Testis (tissue), 3 donors: ENCODE results near the gene WDR48. TPM values are rescaled to one million over a fixed set of nuclear protein-coding genes. Genes with fewer than 3 reads are reported as not detected.

Source experiments
- DNase-seq: peaks from one replicate; pipeline ENCODE4 v3.0.0-alpha.2; 2019
- H3K27ac ChIP-seq, 2 donors: fragments of 200-600 bp; sonication (generic); one replicate each; pipeline ENCODE4 v1.5.1; 2019
- H3K27me3 ChIP-seq: fragments of 200-600 bp; sonication (generic); one replicate; pipeline ENCODE4 v1.5.1; 2019
- H3K36me3 ChIP-seq: fragments of 200-600 bp; sonication (generic); one replicate; pipeline ENCODE4 v1.5.1; 2017; ENCODE audit warnings: low read depth; ENCODE audit errors: missing control alignments
- H3K4me1 ChIP-seq: fragments of 200-600 bp; sonication (generic); one replicate; pipeline ENCODE4 v1.5.1; 2019
- H3K4me3 ChIP-seq, 2 donors: fragments of 200-600 bp; sonication (generic); one replicate each; pipeline ENCODE4 v1.5.1; 2017 to 2019
- H3K9me3 ChIP-seq: fragments of 200-600 bp; sonication (generic); one replicate; pipeline ENCODE4 v1.5.1; 2017
- CTCF ChIP-seq, 3 experiments: fragments of 450-650 bp in 2 of 3; fragments of 200-600 bp in 1 of 3; sonication (generic) in 1 of 3; IDR thresholded peaks; one replicate each; pipeline ENCODE4 v1.5.1; 2016 to 2019; ENCODE audit warnings: antibody characterized with exemption in 3 of 3, mild to moderate bottlenecking in 2 of 3, moderate library complexity in 1 of 3
- POLR2A ChIP-seq: fragments of 450-650 bp; IDR thresholded peaks from one replicate; pipeline ENCODE4 v1.6.1; 2017; ENCODE audit warnings: antibody characterized with exemption, mild to moderate bottlenecking, moderate library complexity
- WGBS, 2 donors: methylation state at CpG; one replicate each; pipeline ENCODE4 v1.1.5; 2018; 5-methylcytosine and 5-hydroxymethylcytosine counted together
- intact Hi-C: fragments of 100-400 bp; cut with DNase I; formaldehyde crosslinking; loops from one replicate; pipeline ENCODE4 v1.15.1; 2023; ENCODE audit warnings: low total_unique reads
- polyA plus RNA-seq: library from polyadenylated mRNA; stranded (reverse); fragments of 350-450 nt; fragmentation: Illumina TruSeq; extraction: RNeasy Lipid Tissue Mini Kit (QIAGEN cat#74804); gene quantifications from one replicate; pipeline ENCODE4 v1.2.3, GENCODE V29; 2014; ENCODE audit warnings: low read depth, low replicate concordance; ENCODE audit not compliant: insufficient read depth
- total RNA-seq, 2 donors: library from RNA; depleted of rRNA; stranded (reverse); fragments of >200 nt; gene quantifications; one replicate each; pipeline ENCODE4 v1.2.3, GENCODE V29; 2016

Gene WDR48
- total and polyA plus RNA-seq, 3 donors from 2014 or later: 67.8 to 130 (median 74.1) TPM

GRCh38 chr3:39013921-39014509, 37.8 kb upstream of the WDR48 start:
- Histone ChIP-seq H3K4me1 (no peaks in the 10 kb centered on the region), H3K27me3 (no peaks in the 10 kb centered on the region), H3K9me3 (no peaks in the 10 kb centered on the region), H3K36me3 (no peaks in the 10 kb centered on the region), H3K4me3 (no peak overlapping the region), H3K27ac (no peak overlapping the region)
- TF ChIP-seq POLR2A (no peak), CTCF (IDR thresholded peaks at IDR 0.05) (no peak)
- DNase-seq: no peak
- WGBS, 2 donors: 82 to 84% methylated on average over 4 of the region's 4 CpGs
- intact Hi-C loops: no loop called here

GRCh38 chr3:39015418-39015817, 36.4 kb upstream of the WDR48 start:
- Histone ChIP-seq H3K36me3 (no peaks in the 10 kb centered on the region), H3K4me3 (no peak overlapping the region), H3K27me3 (no peaks in the 10 kb centered on the region), H3K27ac (no peak overlapping the region), H3K9me3 (no peaks in the 10 kb centered on the region), H3K4me1 (no peaks in the 10 kb centered on the region)
- DNase-seq: no peak
- TF ChIP-seq CTCF (IDR thresholded peaks at IDR 0.05) (no peak), POLR2A (no peak)
- WGBS, 2 donors: 94% methylated on average over 3 of the region's 3 CpGs
- intact Hi-C loops: no loop called here

GRCh38 chr3:39019299-39019698, 32.5 kb upstream of the WDR48 start:
- no peaks in the 10 kb centered on the region for H3K27me3 ChIP-seq
- H3K27ac ChIP-seq: no peak overlapping the region
- H3K4me1 ChIP-seq: no peaks in the 10 kb centered on the region
- 85 to 94% methylated on average over 2 of the region's 2 CpGs for WGBS, 2 donors
- TF ChIP-seq POLR2A (no peak), CTCF (IDR thresholded peaks at IDR 0.05) (no peak)
- no peaks in the 10 kb centered on the region for H3K36me3 ChIP-seq
- H3K9me3 ChIP-seq: no peaks in the 10 kb centered on the region
- DNase-seq: no peak
- intact Hi-C loops: no loop called here
- H3K4me3 ChIP-seq: no peak overlapping the region

- Histone ChIP-seq H3K27ac (no peak overlapping the region), H3K9me3 (no peaks in the 10 kb centered on the region), H3K36me3 (no peaks in the 10 kb centered on the region), H3K4me1 (no peaks in the 10 kb centered on the region), H3K4me3 (no peak overlapping the region), H3K27me3 (no peaks in the 10 kb centered on the region)
- 91 to 100% methylated on average over 1 of the region's 1 CpG for WGBS, 2 donors
- DNase-seq: no peak
- intact Hi-C loops: no loop called here
- TF ChIP-seq POLR2A (no peak), CTCF (IDR thresholded peaks at IDR 0.05) (no peak)
Measured at GRCh38 chr3:39021029-39021428, 30.8 kb upstream of the WDR48 start.
